IMR-90 (cell line): Measurements from ENCODE around the gene NFE2L2. TPM values are rescaled to one million over a fixed set of nuclear protein-coding genes. Genes with fewer than 3 reads are reported as not detected.

Source experiments
- SMC3 ChIP-seq: fragments of 150-350 bp; IDR thresholded peaks from 2 replicates; pipeline ENCODE4 v1.6.1; 2016; ENCODE audit warnings: low read depth, mild to moderate bottlenecking, antibody characterized with exemption, low read length, moderate library complexity
- polyA plus RNA-seq, 3 experiments: library from polyadenylated mRNA; depleted of rRNA; stranded (reverse); fragments of >200 nt; gene quantifications; 2 replicates each; pipeline ENCODE4 v1.2.3, GENCODE V29; 2012; ENCODE audit warnings: low replicate concordance in 1 of 3
- total RNA-seq: library from RNA; depleted of rRNA; stranded (reverse); fragments of >200 nt; gene quantifications from 2 replicates; pipeline ENCODE4 v1.2.3, GENCODE V29; 2012
- TF ChIP-seq, protein P1 (sequence below): fragments of 150-350 bp; IDR thresholded peaks from 2 replicates; pipeline ENCODE4 v1.6.1; 2017; ENCODE audit warnings: mild to moderate bottlenecking, antibody characterized with exemption, low read length, low read depth

Gene NFE2L2
- total and polyA plus RNA-seq, 2 of the 4 experiments (the other 2 are of a cell fraction): 72.7 to 83.5 TPM

DNA sequence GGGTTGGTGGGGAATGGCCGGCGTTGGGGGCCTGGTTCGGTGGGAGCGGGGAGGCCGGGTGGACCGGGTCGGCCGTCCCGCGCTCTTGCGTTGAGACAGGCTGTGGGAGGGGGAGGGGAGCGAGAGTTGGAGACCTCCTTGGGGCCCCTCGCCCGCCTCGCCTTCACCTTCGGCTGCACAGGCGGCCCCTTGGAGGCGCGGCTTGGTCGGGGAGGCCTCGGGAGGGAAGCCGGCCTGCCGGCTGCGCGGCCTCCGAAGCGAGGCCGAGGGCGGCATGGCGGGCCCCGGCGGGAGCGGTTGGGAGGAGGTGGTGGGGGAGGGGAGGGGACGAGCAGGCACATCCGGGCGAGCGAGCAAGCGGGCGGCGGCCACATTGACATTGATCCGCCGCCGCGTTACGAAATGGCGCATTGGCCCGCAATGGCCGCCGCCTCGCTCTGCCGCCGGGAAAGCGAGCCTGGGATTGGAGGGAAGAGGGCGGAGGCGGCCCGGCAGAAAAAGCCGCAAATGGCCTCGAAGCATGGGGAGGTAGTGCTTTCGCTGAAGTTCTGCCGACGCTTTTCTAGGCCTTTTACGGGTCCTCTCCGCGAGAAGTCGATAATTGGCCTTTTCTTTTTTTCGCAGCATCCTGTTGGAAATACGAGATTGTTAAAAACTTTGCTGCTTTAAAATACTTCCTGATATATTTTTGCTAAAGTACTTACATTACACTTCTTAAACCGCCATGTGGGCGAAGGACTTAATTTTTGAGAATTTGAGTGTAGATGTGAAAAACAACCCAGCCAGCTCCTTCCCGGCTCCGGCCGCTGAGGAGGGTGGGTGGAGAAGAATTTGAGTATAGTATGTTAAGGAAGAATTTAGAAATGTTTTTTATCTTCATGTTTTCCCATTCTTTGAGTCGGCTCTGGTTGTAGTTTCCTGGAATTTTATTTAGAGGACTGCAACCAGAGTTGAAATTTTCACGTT is 51.4 kb downstream of the NFE2L2 start (continued):
- TF ChIP-seq SMC3: no peak
- TF ChIP-seq, protein P1, sequence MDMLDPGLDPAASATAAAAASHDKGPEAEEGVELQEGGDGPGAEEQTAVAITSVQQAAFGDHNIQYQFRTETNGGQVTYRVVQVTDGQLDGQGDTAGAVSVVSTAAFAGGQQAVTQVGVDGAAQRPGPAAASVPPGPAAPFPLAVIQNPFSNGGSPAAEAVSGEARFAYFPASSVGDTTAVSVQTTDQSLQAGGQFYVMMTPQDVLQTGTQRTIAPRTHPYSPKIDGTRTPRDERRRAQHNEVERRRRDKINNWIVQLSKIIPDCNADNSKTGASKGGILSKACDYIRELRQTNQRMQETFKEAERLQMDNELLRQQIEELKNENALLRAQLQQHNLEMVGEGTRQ: no peak
